GM18867 (cell line): ENCODE data around the gene FASTKD2.

Experiments
- ATAC-seq: cut with Tn5 transposase; IDR thresholded peaks from one replicate; pipeline ENCODE4 v1.9.1; 2021; ENCODE audit warnings: mild to moderate bottlenecking, moderate library complexity; ENCODE audit not compliant: unreplicated experiment

The FASTKD2 gene

GRCh38 chr2:206833291-206833690 is 67.9 kb downstream of the FASTKD2 start:
- no peak for ATAC-seq

DNA sequence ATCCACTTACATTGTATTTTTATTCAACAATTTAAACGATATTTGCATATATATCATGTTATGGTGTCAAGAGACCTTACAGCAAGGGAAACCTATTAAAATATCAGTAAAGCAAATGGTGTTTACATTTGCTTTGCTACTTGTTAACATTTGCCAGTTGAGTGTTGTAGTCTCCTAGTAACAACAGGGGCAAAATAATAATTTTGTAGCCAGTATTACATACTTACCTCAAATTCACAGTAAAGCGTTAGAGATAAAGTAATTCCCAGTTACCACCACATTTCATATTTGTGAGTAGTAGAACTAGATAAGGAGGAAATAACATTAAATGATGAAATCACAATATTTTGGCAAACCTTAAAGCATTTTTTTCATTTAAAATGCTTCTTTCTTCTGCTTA is 71.3 kb downstream of the FASTKD2 start:
- no peak for ATAC-seq

DNA sequence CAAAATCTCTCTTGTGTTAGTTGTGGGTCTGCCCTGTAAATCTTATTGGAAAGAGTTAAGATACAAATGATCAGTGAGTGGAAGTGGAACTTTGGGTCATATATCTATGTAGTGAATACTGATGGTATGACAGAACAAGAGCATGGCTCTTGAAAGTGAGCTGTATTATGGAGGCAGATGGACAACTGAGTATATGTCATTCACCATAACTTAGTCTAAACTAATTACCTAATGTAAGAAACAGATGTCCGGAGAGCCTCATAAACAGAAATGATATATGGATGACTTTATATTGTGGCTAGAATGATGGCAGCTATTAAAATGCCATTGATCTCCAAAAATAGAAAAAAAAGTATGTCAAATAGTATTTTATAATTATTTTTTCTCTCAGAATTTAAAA is 72.4 kb downstream of the FASTKD2 start:
- ATAC-seq: no peak

GRCh38 chr2:206838690-206839089 is 73.3 kb downstream of the FASTKD2 start:
- no peak for ATAC-seq

DNA sequence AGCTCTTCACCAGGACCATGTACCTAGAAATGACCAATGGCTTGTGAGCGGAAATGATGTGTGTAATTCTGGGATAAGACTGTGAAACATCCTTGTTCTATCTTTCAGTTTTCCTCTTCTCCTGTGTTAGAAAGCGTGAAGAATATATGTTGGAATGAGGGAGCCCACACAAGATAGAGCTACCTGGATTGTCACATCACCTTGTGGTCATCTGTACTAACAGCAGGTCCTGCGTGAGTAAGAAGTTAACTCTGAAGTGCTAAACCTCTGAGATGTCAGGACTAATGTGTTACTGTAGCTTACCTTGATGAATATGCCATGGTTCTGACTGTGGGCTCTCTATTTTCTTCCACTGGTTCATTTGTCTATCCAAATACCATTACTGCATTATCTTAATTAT is 75.6 kb downstream of the FASTKD2 start:
- no peak for ATAC-seq
